ENCODE data around the gene MGAT5B.

DNA sequence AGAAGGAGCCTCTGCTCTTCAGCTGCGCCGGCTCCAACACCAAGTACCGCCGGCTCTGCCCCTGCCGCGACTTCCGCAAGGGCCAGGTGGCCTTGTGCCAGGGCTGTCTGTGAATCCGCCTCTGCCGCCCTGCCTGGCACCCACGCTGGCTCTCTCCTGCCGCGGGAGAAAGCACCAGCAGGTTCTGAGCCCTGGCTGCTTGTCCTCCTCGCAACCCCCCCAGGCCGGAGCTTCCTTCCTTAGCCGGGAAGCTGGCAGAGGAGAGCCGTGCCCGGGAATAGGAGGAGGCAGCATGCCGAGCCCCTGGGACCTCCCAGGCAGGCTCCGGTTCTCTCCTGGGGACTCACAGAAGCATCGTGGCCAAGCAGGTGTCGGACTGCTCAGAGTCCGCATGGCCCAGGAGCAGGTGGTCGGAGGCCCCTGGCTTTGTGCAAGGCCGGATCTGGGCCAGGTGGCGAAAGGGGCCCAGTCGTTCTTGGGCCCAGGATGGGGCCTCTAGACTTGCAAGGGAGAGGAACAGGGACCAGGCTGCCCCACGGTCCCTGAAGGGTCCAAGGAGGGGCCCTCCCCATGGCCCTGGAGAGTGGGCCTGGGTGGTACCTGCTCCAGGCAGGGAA is 80.6 kb downstream of the MGAT5B start:
- no peak for TF ChIP-seq EZH2 (IDR thresholded peaks at IDR 0.05; ENCODE audit: borderline replicate concordance, low read length)
- TF ChIP-seq, protein P1, sequence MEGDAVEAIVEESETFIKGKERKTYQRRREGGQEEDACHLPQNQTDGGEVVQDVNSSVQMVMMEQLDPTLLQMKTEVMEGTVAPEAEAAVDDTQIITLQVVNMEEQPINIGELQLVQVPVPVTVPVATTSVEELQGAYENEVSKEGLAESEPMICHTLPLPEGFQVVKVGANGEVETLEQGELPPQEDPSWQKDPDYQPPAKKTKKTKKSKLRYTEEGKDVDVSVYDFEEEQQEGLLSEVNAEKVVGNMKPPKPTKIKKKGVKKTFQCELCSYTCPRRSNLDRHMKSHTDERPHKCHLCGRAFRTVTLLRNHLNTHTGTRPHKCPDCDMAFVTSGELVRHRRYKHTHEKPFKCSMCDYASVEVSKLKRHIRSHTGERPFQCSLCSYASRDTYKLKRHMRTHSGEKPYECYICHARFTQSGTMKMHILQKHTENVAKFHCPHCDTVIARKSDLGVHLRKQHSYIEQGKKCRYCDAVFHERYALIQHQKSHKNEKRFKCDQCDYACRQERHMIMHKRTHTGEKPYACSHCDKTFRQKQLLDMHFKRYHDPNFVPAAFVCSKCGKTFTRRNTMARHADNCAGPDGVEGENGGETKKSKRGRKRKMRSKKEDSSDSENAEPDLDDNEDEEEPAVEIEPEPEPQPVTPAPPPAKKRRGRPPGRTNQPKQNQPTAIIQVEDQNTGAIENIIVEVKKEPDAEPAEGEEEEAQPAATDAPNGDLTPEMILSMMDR (conservative IDR thresholded peaks at IDR 0.05 in 1 of 2, IDR thresholded peaks at IDR 0.05 in 1 of 2; ENCODE audit: extremely low read depth in 1 of 2, insufficient read depth in 1 of 2, low read depth in 1 of 2, low read length in 2 of 2), result no peak
